Measurements from ENCODE around the gene LCN12.

Gene LCN12, protein sequence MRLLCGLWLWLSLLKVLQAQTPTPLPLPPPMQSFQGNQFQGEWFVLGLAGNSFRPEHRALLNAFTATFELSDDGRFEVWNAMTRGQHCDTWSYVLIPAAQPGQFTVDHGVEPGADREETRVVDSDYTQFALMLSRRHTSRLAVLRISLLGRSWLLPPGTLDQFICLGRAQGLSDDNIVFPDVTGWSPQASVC

DNA sequence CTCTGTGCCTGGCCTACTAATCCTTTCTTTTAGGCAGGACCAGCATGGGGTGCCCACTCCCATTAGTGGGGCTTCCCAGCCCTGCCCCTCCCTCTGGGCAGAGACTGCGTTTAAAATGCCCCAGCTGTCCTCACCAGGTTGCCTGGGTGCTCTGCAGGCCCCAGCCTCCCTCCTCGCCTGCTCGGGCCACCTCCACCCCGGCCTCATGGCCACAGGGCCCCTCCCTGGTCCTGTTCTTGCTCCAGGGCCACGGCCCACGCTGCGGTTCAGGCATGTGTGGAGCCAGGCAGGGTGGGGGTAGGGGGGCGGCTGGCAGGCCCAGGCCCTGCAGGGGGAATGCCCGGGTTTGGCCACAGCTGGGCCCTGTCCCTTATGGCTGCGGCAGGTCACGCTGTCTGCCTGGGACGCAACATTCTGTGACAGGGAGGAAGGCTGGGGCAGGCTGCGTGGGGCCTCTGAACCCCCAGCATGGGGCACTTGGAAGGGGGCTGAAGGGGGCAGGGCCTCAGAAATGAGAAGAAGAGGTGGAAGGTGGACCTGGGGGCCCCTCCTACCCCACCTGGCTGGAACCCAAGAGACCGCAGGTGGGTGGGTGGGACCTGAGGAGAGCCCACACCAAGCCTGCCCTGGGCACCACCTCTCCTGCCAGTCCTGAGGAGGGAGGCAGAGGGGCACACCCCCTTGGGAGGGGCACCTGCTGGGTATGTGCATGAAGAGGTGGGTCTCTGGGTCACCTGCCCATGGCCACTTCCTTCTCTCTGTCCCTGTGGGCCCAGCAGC lies at the start of gene LCN12:
TSS of gene LCN12 (plus strand) at position 733 of the 780 bp plus-strand sequence. CDS start 55 bp downstream, outside the sequence.
- no peak for DNase-seq (ENCODE audit: low read depth in 3 of 3, low spot score in 1 of 3)

DNA sequence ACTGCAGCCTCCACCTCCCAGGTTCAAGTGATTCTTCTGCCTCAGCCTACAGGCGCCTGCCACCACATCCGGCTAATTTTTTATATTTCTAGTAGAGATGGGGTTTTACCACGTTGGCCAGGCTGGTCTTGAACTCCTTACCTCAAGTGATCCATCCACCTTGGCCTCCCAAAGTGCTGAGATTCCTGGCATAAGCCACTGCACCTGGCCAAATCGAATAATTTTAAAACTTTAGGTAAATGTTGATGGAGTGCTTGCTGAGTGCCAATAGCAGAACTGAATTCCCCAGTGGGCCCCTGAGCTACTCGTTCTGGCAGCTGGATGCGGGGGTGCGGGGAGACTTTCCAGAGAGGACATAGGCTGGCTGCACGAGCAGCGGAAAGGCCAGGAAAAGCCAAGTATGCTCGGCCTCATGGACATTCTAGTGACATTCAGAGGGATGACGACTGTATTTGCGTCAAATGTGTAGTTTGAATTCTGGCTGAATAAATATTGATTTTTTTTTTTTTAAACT lies 49.0 kb upstream of the LCN12 start:
- DNase-seq (ENCODE audit: low read depth in 3 of 3, low spot score in 1 of 3) = no peak

DNA sequence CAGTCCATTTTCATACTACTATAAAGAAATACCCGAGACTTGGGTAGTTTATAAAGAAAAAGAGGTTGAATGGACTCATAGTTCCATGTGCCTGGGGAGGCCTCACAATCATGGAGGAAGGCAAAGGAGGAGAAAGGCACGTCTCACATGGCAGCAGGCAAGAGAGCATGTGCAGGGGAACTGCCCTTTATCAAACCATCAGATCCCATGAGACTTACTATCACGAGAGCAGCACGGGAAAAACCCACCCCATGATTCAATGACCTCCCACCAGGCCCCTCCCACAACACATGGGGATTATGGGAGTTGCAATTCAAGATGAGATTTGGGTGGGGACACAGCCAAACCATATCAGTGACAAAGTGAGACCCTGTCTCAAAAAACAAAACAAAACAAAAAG lies 45.8 kb upstream of the LCN12 start:
- DNase-seq (ENCODE audit: low read depth in 3 of 3, low spot score in 1 of 3) = no peak

DNA sequence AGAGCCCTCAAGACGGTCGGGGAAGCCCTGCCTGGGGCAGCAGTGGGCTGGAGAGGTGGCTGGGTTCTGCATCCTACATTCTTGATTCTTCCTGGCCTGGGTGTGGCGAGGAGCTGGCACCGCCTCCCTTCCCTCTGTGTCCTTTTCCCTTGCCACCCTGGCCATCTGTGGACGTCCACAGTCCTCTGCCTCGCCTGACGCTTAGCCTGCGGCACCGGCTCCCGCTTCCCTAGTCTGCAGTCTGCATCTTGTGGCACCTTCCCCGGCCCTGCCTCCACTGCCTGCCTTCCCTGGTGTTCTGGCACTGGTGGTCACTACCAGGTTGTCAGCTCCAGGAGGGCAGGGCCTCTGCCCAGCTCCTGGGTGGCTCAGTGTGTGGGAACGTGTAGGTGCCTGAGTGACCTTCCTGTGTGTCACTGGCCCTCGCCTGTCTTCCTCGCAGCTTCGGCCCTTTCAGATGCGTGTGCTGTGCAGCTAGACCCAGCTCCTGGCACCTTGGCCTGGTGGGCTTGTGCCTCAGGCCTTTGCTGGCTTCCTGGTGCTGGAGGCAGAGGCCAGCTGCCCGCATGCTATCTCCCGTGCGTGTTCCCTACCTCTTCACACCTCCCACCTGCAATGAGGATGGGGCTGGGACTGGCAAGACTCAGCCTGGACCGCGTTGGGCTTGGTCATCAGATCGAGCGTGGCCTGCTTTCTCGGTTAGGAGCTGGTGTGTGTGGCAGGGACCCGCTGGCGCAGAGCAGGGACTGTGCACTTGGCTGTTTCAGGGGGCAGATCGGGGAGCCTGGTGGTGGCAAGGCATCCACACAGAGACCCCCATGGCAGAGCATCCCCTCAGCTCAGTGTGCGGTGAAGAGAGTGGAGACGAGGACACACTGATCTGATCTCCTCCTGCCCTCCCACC lies 44.8 kb upstream of the LCN12 start:
- DNase-seq (ENCODE audit: low read depth in 3 of 3, low spot score in 1 of 3) = no peak

DNA sequence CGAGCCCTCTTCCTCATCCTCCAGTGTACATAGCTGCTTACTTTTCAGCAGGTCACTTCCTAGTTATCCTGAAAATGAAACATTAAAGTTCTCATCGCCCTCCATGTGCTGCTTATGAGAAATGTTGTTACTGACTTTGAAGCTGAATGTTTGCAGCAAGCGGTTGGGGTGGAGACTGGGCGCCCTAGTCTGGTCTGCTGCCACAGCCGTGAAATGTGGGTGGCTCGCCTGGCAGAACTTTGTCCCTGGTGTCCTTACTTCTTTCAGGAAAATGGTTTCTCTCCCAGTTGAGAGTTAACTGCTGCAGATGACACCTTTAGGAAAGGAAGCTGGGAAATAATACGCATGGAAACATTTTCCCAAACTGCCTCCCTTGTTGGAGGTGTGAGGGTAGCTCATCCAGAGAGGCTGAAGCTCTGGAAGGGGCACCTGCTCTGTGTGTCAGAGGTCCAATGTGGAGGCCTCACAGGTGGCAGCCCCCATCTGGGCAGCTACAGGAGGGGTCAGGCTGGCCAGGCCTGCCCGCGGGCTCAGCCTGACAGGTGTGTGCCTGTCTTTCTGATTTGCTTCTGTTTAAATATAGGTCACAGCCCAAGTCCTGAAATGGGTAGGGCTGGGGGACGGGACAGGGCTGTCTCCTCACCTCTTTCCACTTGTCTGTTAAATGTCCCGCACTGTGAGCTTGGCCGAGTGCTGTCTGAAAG lies 41.7 kb upstream of the LCN12 start:
- no peak for DNase-seq (ENCODE audit: low read depth in 3 of 3, low spot score in 1 of 3)

DNA sequence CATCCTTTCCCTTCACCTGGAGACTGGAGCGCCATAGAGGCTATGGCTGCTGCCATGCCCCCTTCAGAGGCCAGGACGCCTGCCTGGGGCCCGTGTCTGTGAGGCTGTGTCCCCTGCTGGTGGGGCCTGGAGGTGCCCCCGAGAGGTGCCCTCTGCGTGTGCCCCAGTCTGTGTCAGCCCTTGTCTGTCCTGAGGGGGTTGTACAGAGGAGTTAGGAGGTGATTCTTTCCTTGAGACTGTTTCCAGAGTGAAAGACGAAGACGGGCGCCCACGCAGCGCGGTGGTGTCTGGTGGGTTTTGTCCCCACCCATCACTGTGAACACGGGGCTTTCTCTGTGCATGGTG lies 41.2 kb upstream of the LCN12 start:
- DNase-seq (ENCODE audit: low read depth in 3 of 3, low spot score in 1 of 3) = no peak

DNA sequence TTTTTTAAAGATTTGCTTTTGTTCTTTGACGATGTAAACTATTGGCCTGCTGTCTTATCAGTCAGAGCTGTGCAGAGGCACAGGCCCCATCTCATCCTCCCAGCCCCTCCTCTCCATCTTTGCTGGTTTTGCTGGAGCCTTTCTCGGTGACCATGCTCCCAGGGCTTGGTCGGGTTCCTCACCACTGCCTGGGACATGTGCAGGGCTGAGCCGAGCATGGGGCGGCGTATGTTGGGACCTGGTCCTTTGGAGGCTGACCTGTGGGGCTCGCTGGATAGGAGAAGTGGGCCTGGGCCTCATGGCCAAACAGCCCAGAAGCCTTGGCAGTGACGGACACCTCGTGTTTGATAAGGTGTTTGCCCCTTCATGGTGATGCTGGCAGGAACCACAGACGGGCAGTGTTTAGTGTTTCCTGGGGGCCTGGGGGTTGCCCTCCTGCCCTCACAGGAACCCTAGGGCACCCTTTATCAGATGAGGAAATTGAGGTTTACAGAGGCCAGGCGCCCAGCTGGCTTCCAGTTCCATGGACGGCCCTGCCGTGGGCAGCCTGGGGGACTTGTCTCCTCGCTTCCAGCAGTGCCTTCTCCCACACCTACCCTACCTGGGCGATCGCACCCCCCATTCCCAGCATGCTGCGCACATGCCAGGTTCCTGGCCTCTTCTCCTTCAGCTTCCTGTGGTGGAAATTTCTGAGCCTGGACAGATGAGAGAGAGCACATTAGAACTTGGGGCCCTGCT lies 38.2 kb upstream of the LCN12 start:
- DNase-seq (ENCODE audit: low read depth in 3 of 3, low spot score in 1 of 3) = no peak

DNA sequence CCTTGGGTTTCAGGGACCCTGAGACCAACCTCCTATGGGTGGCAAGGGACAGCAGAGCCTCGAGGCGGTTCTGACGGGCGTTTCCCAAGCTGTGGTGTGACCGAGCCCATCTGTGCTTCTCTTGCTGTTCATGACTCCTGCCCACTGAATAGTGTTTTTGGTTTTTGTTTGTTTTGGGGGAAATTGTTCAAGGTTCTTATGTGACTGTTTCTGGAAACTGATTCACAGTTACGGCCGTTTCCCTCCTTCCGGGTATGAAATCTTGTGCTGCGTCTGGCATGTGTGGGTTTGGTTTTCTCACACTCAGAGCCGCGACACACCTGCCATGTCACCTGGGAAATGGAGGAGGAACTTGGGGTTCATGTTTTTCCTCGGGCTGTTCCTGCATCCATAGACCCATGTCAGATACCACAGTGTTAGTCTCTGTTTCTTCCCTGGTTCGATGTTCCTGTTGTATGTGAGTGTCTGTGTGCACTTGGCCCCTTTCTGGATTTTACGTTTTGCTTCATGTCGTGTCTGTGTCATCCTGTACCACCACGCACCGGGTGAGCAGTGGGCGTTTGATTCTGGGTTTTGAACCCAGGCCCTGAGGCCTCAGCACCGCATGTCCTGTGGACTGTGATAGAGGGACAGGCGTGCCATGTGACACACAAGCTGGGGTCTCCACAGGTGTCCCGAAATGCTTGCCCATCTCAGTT lies 36.3 kb upstream of the LCN12 start:
- DNase-seq (ENCODE audit: low read depth in 3 of 3, low spot score in 1 of 3) = no peak

DNA sequence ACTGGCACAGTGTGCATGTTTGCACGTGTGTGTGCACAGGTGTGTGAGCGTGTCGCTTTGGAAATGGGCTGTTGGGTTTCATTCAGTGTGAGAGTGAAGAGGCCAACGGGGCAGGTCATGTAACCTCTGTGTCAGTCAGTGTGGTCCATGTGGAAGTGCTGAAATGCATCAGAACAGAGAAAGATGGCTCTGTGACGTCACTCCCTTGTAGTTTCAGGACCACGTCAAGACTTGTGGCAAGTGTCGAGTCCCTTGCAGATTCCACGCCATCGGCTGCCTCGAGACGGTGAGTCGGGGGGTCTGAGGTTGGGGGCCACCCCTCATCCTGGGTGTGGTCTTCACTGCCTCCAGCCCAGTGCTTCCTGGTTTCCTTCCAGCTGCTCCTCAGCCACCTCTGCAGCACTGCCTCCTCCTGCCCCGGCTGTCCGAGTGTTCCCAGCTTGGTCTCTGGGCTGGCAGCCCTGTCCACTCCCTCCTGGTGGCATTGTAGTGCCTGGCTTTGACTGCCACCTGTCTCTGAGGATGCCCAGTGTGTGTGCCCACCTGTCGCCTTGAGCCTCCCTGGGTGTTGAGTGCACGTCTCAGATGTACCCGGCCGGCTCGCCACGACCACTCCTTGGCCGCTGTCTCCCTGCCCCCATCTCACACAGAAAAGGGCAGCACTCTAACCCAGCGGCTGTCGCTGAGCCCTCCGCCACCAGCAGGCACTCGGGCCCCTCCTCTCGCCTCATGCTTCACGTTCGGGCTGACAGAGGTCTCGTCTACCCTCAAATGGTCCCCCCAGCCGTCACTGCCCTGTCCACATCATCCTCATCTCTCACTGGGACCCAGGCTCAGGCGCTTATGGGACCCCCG lies 35.5 kb upstream of the LCN12 start:
- no peak for DNase-seq (ENCODE audit: low read depth in 3 of 3, low spot score in 1 of 3)

DNA sequence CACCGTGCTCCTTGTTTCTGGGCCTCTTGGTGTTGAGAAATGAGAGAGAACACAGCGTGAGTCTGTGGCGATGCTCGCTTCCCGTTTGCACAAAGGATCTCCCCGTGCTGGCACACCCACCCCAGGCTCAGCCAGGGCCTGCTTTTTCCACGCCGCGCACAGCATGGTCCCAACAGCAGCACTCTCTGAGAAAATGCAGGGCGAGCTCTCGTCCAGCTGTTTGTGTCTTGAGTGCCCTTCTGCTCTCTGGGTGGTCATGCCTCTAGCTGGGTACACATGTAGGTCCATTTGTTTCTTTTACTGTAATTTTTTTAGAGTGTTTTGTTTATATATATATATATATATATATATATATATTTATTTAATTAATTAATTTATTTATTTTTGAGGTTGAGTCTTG lies 34.2 kb upstream of the LCN12 start:
- DNase-seq (ENCODE audit: low read depth in 3 of 3, low spot score in 1 of 3) = no peak

DNA sequence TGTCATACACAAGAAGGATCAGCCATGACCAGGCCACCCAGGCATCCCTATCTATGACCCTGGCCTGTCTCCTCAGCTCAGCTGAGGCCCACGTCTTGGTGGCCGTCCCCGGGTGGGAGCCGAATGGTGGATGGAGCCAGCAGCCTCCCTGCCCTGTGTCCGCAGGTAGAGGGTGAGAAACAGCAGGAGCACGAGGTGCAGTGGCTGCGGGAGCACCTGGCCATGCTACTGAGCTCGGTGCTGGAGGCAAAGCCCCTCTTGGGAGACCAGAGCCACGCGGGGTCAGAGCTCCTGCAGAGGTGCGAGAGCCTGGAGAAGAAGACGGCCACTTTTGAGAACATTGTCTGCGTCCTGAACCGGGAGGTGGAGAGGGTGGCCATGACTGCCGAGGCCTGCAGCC lies 32.0 kb upstream of the LCN12 start:
- DNase-seq (ENCODE audit: low read depth in 3 of 3, low spot score in 1 of 3) = no peak

DNA sequence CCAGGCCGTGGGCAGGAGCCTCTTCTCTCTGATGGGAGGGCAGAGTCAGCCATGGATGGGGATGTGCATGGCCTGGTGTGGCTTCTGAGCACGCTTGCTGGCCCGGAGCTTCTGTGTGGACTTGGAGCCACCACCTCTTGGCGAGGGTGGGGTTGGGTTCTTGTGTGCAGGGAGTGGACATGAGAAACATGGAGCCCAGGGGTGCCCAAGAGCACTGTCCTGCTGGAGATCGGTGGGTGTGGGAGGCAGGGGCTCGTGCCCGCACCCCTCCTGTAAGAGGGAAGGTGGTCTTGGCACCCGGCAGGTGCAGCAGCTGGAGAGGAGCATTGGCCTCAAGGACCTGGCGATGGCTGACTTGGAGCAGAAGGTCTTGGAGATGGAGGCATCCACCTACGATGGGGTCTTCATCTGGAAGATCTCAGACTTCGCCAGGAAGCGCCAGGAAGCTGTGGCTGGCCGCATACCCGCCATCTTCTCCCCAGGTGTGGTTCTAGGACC lies 31.3 kb upstream of the LCN12 start:
- DNase-seq (ENCODE audit: low read depth in 3 of 3, low spot score in 1 of 3) = no peak

DNA sequence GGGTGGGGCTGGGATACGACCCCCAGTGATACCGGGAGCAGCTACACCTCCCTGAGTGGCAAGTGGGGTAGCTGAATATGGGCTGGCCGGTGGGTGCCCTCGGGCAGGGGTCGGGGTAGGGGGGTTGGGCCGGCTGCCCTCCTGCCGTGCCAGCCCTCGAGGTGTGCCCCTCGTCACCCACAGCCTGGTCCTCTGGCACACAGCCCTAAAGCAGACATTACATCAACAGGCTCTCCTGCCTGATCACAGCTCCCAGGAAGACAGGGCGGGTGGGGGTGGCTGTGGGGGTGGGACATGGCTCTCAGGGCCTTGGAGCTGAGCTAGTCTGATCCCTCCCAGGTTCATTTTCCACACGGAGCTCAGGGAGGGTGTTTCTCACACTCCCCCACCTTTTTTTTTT lies 30.8 kb upstream of the LCN12 start:
- no peak for DNase-seq (ENCODE audit: low read depth in 3 of 3, low spot score in 1 of 3)

DNA sequence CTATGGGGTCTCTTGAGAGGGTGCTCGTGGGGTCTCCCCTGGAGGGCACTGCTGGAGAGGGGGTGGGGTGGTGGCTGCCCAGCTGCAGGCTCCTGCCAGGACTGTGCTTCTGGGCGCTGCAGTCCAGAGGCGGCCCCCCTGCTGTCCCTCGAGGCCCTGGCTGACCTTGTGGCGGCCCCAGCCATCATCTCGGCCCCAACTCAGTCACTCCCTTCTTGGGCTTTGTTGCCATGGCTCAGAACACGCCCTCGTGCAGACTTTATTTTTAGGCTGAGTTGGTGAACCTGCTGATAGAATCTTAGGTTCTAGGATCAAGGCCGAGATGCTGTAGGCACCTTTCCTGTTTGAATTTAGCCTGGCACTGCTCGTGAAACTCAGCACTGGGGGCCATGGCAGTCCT lies 30.4 kb upstream of the LCN12 start:
- DNase-seq (ENCODE audit: low read depth in 3 of 3, low spot score in 1 of 3) = no peak

DNA sequence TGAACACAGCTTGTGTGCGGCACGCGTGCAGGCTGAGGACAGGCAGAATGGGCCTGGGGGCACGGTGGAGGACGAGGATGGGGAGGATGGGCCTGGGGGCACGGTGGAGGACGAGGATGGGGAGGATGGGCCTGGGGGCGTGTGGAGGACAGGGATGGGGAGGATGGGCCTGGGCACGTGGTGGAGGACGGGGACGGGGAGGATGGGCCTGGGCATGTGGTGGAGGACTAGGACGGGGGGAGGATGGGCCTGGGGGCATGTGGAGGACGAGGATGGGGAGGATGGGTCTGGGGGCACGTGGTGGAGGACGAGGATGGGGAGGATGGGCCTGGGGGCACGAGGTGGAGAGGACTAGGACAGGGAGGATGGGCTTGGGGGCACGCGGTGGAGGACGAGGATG lies 29.5 kb upstream of the LCN12 start:
- DNase-seq (ENCODE audit: low read depth in 3 of 3, low spot score in 1 of 3) = no peak

DNA sequence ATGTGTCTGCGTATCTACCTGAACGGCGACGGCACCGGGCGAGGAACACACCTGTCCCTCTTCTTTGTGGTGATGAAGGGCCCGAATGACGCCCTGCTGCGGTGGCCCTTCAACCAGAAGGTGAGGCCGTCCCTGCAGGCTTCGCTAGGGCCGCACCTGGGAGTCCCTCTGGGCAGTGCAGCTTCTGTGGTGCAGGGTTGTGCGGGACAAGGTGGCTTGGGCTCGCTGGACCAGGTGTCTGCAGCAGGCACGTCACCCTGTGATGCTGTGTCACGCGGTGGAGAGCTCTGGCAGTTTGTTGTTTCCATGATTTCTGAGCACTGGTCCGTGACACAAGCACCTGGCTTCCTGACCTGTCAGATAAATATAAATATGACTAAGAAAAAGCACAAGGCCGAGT lies 28.2 kb upstream of the LCN12 start:
- DNase-seq (ENCODE audit: low read depth in 3 of 3, low spot score in 1 of 3) = no peak

DNA sequence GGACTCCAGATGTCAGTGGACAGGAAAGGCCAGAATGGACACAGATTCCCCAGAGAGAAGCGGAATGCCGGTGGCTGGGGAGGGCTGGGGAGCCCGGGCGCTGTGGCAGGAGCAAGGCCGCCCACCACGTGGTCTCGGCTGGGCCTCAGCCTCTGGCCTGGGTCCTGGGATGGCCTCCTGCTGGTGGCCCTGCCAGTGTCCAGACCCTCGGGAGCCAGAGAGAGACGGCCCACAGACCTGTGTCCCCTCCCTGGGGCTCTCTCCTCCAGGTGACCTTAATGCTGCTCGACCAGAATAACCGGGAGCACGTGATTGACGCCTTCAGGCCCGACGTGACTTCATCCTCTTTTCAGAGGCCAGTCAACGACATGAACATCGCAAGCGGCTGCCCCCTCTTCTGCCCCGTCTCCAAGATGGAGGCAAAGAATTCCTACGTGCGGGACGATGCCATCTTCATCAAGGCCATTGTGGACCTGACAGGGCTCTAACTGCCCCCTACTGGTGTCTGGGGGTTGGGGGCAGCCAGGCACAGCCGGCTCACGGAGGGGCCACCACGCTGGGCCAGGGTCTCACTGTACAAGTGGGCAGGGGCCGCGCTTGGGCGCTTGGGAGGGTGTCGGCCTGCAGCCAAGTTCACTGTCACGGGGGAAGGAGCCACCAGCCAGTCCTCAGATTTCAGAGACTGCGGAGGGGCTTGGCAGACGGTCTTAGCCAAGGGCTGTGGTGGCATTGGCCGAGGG lies 26.5 kb upstream of the LCN12 start:
- DNase-seq (ENCODE audit: low read depth in 3 of 3, low spot score in 1 of 3) = no peak

DNA sequence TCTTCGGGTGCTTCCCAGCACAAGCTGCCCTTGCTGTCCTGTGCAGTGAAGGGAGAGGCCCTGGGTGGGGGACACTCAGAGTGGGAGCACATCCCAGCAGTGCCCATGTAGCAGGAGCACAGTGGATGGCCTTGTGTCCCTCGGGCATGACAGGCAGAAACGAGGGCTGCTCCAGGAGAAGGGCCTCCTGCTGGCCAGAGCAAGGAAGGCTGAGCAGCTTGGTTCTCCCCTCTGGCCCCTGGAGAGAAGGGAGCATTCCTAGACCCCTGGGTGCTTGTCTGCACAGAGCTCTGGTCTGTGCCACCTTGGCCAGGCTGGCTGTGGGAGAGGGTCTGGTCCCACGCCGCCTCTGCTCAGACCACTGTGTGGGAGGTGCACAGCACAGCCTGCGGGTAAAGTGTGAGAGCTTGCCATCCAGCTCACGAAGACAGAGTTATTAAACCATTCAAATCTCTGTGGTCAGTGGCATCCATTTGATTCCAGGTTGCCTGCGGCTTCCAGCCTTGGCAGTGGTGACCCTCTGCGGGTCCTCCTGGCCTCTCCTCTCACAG lies 25.8 kb upstream of the LCN12 start:
- DNase-seq (ENCODE audit: low read depth in 3 of 3, low spot score in 1 of 3) = no peak

All from stimulated activated CD4-positive, alpha-beta T cell treated with anti-CD3 and anti-CD28 coated beads, TNF-alpha, amount 100 ng/mL, for 1 hour (primary cell).